ENCODE results near the gene RGS6. TPM values are rescaled to one million over a fixed set of nuclear protein-coding genes. Genes with fewer than 3 reads are reported as not detected.

The RGS6 gene
- total RNA-seq, 1 donor from 2014 or later = 2.8 TPM

DNA sequence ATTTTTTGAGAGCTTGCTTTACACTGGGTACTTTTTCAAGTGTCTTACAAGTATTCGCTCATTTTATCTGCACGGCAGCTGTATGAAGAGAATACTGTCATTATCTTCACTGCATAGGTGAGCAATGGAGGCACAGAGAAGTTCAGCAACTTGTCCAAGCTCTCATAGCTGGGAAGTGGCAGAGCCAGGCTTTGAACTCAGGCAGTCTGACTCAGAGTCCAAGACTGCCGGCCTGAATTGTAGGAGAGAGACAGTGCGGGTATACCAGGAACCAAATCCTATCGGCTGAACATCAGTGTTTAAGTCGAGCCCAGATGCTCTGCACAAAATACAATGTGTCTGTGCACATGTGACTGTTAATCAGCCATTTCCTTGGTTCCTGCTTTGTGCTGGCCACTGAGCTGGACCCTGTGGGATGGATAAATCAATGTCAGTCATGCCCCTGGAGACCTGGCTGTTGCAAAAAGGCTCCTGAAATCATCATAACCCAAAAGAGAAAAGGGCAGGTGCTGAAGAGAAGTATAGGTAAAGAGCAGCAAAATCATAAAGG, 487.1 kb downstream of the RGS6 start:
- H3K4me1 Mint-ChIP-seq = peaks cover 12% of the 10 kb centered on the region
- no peaks in the 10 kb centered on the region for H3K27me3 Mint-ChIP-seq (ENCODE audit: low read depth)
- peaks cover 8% of the 10 kb centered on the region for H3K36me3 Mint-ChIP-seq (ENCODE audit: low read depth)
- peaks cover 10% of the 10 kb centered on the region for H3K9me3 Mint-ChIP-seq
- no peak for TF ChIP-seq CTCF (conservative IDR thresholded peaks at IDR 0.05)
- no peak for DNase-seq (ENCODE audit: low read depth, low spot score)
- H3K4me3 Mint-ChIP-seq = no peak overlapping the region
- H3K27ac Mint-ChIP-seq (ENCODE audit: unreplicated experiment) = peak overlapping the region; percentile 2

DNA sequence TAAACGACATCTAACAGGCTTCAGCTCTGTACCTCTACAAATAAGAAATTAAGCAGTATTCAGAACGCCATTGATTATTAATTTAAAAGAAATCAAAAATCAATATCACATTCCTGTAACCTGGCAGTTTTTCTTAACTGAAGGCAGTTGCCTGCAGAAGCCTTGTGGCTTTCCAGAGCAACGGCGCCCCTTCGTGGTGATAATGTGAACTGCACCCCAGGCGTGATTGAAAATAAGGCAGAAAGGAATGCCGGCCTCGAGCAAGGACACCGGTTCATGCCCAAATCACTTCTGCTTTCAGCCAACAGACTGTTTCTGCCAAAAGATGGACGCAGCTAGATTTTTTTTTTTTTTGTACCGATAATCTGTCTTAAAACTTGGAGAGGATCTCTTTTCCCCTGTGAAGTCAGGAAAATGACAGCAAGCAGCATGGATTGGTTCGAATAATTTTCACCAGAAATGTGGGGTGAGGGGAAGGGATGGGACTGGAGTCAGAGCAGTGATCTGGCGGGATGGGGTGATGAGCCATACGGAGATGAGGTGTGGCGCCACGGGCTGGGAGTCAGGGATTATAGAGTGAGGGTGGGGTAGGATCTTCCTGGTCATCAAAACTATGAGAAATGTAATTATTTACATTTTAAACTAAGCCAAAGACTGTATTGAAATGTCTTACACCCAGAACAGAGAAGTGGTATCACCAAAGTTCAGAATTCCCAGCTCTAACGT, 488.7 kb downstream of the RGS6 start:
- Mint-ChIP-seq H3K9me3 (peaks cover 7% of the 10 kb centered on the region), H3K27ac (ENCODE audit: unreplicated experiment) (peak overlapping the region; percentile 22), H3K27me3 (ENCODE audit: low read depth) (no peaks in the 10 kb centered on the region), H3K36me3 (ENCODE audit: low read depth) (peaks cover 5% of the 10 kb centered on the region), H3K4me3 (no peak overlapping the region), H3K4me1 (peaks cover 13% of the 10 kb centered on the region)
- peak; percentile 97 for TF ChIP-seq CTCF (conservative IDR thresholded peaks at IDR 0.05)
- peak; percentile 98 for DNase-seq (ENCODE audit: low read depth, low spot score)

DNA sequence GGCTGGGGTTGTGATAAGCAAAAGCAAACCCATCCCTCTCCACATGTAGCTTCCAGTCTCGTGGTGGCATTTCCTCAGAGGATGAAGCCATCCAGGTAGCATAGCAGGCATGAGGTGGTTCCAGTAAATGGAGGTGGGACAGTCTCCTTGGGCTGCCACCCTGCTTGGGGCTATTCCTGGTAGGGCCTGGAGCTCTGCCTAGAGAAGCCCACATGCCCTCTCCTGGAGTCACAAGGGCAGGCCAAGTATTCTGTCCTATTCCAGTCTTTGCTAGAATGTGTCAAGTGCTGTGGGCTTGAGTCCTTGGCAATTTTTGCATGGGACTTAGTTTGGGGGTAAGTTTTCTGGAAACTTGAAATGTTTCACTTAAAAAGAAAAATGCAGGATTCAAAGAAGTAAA, 491.7 kb downstream of the RGS6 start:
- H3K9me3 Mint-ChIP-seq = peaks cover 19% of the 10 kb centered on the region
- no peak overlapping the region for H3K4me3 Mint-ChIP-seq
- no peaks in the 10 kb centered on the region for H3K27me3 Mint-ChIP-seq (ENCODE audit: low read depth)
- H3K4me1 Mint-ChIP-seq = peaks cover 13% of the 10 kb centered on the region
- DNase-seq (ENCODE audit: low read depth, low spot score) = no peak
- peaks cover 8% of the 10 kb centered on the region for H3K36me3 Mint-ChIP-seq (ENCODE audit: low read depth)
- H3K27ac Mint-ChIP-seq (ENCODE audit: unreplicated experiment) = no peak overlapping the region
- no peak for TF ChIP-seq CTCF (conservative IDR thresholded peaks at IDR 0.05)

DNA sequence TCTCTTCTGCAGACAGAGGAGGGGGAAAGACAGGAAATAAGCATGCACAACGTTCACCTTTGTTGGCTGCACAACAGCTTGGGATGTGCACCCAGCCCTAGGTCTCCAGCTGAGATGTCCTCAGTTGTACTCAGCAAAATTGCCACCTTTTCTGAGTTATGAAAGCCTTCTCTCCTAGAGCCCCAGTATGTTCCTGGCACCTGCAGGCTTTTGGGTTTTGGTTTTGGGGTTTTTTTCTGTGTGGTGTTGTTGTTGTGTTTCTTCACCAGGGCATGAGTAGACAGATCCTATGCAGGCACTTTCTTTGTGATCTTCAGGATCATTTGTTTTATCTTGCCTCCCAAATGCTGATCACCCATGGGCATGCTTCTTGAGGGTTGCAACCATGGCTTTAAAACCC, 498.2 kb downstream of the RGS6 start:
- H3K9me3 Mint-ChIP-seq = peaks cover 12% of the 10 kb centered on the region
- no peak for DNase-seq (ENCODE audit: low read depth, low spot score)
- H3K4me3 Mint-ChIP-seq = no peak overlapping the region
- no peaks in the 10 kb centered on the region for H3K27me3 Mint-ChIP-seq (ENCODE audit: low read depth)
- H3K4me1 Mint-ChIP-seq = peaks cover 5% of the 10 kb centered on the region
- no peak for TF ChIP-seq CTCF (conservative IDR thresholded peaks at IDR 0.05)
- no peak overlapping the region for H3K27ac Mint-ChIP-seq (ENCODE audit: unreplicated experiment)
- peaks cover 6% of the 10 kb centered on the region for H3K36me3 Mint-ChIP-seq (ENCODE audit: low read depth)

- DNase-seq (ENCODE audit: low read depth, low spot score) = no peak
- Mint-ChIP-seq H3K4me3 (no peak overlapping the region), H3K36me3 (ENCODE audit: low read depth) (peaks cover 4% of the 10 kb centered on the region), H3K27ac (ENCODE audit: unreplicated experiment) (no peak overlapping the region), H3K4me1 (peaks cover 5% of the 10 kb centered on the region), H3K9me3 (peaks cover 7% of the 10 kb centered on the region), H3K27me3 (ENCODE audit: low read depth) (no peaks in the 10 kb centered on the region)
- TF ChIP-seq CTCF (conservative IDR thresholded peaks at IDR 0.05) = no peak
Measured at GRCh38 chr14:72432748-72433147, 500.5 kb downstream of the RGS6 start.

Measured in neural crest cell (in vitro differentiated cells).